CD4-positive, CD25-positive, alpha-beta regulatory T cell (primary cell): ENCODE results near the gene KIF22. TPM values are rescaled to one million over a fixed set of nuclear protein-coding genes. Genes with fewer than 3 reads are reported as not detected.

Source experiments
- ATAC-seq, 2 donors: fragments of 150-1000 bp; cut with Tn5 transposase; one replicate each; pipeline ENCODE4 v1.10.0; 2021; ENCODE audit warnings: low read depth in 2 of 2, moderate number of reproducible peaks in 2 of 2, moderate library complexity in 1 of 2
- DNase-seq, 3 donors: peaks; one replicate each; pipeline versions ENCODE4 v3.0.0 to v3.0.0-alpha.2; 2012 to 2022; ENCODE audit warnings: mixed read lengths in 1 of 3
- H3K27ac ChIP-seq: one replicate; pipeline ENCODE4 v1.7.0; 2013; ENCODE audit warnings: mild to moderate bottlenecking, low read length; ENCODE audit not compliant: insufficient read depth, poor library complexity, severe bottlenecking
- H3K27me3 ChIP-seq: one replicate; pipeline ENCODE4 v1.7.0; 2013; ENCODE audit warnings: low read length; ENCODE audit not compliant: control insufficient read depth, insufficient read depth
- H3K36me3 ChIP-seq: one replicate; pipeline ENCODE4 v1.7.0; 2013; ENCODE audit warnings: mild to moderate bottlenecking, low read length, moderate library complexity; ENCODE audit not compliant: control insufficient read depth, insufficient read depth
- H3K4me1 ChIP-seq: 2 replicates; pipeline ENCODE4 v1.7.0; 2013; ENCODE audit warnings: mild to moderate bottlenecking, low read length; ENCODE audit not compliant: insufficient read depth, control insufficient read depth, poor library complexity, severe bottlenecking
- H3K4me3 ChIP-seq: one replicate; pipeline ENCODE4 v1.7.0; 2013; ENCODE audit warnings: low read depth, mild to moderate bottlenecking, low read length, moderate library complexity
- H3K9me3 ChIP-seq, 2 experiments: 1 replicate in 1 of 2; 2 replicates in 1 of 2; pipeline ENCODE4 v1.7.0; 2013; ENCODE audit warnings: low read length in 2 of 2, mild to moderate bottlenecking in 1 of 2, moderate library complexity in 1 of 2; ENCODE audit not compliant: control insufficient read depth in 2 of 2
- H3K27ac Mint-ChIP-seq, 3 donors: one replicate each; pipeline ENCODE4 v1.8.0; 2020 to 2022; ENCODE audit warnings: mild to moderate bottlenecking in 3 of 3, mixed read lengths in 3 of 3, moderate library complexity in 2 of 3
- H3K27me3 Mint-ChIP-seq: one replicate; pipeline ENCODE4 v1.8.0; 2022; ENCODE audit warnings: mild to moderate bottlenecking, mixed read lengths
- H3K36me3 Mint-ChIP-seq: one replicate; pipeline ENCODE4 v1.8.0; 2020; ENCODE audit warnings: mixed read lengths
- H3K4me1 Mint-ChIP-seq, 4 donors: one replicate each; pipeline ENCODE4 v1.8.0; 2020 to 2022; ENCODE audit warnings: mixed read lengths in 4 of 4, mild to moderate bottlenecking in 1 of 4
- H3K4me3 Mint-ChIP-seq, 4 donors: one replicate each; pipeline ENCODE4 v1.8.0; 2020 to 2022; ENCODE audit warnings: mild to moderate bottlenecking in 4 of 4, mixed read lengths in 4 of 4, moderate library complexity in 3 of 4
- H3K9me3 Mint-ChIP-seq, 7 donors: one replicate each; pipeline ENCODE4 v1.8.0; 2020 to 2022; ENCODE audit warnings: mixed read lengths in 7 of 7, mild to moderate bottlenecking in 3 of 7, moderate library complexity in 2 of 7
- polyA plus RNA-seq, 4 donors: library from polyadenylated mRNA; unstranded; fragments of 300-500 nt; fragmentation: Illumina TruSeq; gene quantifications; one replicate each; pipeline ENCODE4 v1.2.3, GENCODE V29; 2021
- total RNA-seq: library from RNA; stranded (reverse); gene quantifications from one replicate; pipeline ENCODE4 v1.2.3, GENCODE V29; 2022

KIF22 gene
- total and polyA plus RNA-seq, 5 donors from 2014 or later = 49.4 to 89.1 (median 58.4) TPM

DNA sequence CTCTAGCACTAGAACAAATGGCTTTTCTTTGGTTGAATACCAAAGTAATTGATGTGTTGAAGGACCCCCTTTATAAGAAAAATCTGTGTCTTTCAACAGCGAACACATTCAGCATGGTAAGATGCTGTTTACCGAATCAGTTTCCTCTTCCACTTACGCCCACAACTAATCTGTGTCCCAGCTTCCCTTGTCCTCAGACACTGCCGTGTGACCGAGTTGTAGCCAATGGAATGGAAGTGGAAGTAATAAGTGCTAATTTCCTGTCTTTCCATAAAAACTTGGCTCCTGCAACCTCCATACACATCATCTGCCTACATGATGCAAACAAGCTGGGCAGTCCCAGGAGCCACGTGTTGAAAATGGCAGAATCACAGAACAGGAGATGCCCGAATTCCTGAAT, 62.1 kb downstream of the KIF22 start:
- no peak overlapping the region for H3K27ac ChIP-seq
- no peak overlapping the region for H3K27ac Mint-ChIP-seq
- H3K36me3 Mint-ChIP-seq = peaks cover 8% of the 10 kb centered on the region
- no peak for DNase-seq
- no peaks in the 10 kb centered on the region for H3K4me1 ChIP-seq
- no peak for ATAC-seq
- H3K4me3 ChIP-seq = no peak overlapping the region
- H3K9me3 ChIP-seq = no peaks in the 10 kb centered on the region
- H3K27me3 ChIP-seq = no peaks in the 10 kb centered on the region
- H3K27me3 Mint-ChIP-seq = no peaks in the 10 kb centered on the region
- H3K4me1 Mint-ChIP-seq = peaks cover 0 to 10% (median 1%) of the 10 kb centered on the region in 4 donors
- H3K4me3 Mint-ChIP-seq = no peak overlapping the region
- H3K36me3 ChIP-seq = peaks cover 2% of the 10 kb centered on the region
- H3K9me3 Mint-ChIP-seq = no peaks in the 10 kb centered on the region

GRCh38 chr16:29854520-29855100, 64.1 kb downstream of the KIF22 start:
- Mint-ChIP-seq H3K9me3 (no peaks in the 10 kb centered on the region), H3K27ac (peak overlapping the region in 1 of 3 donors; percentile 92), H3K36me3 (peaks cover 19% of the 10 kb centered on the region), H3K4me1 (peaks cover 0 to 9% (median 5%) of the 10 kb centered on the region in 4 donors), H3K27me3 (no peaks in the 10 kb centered on the region), H3K4me3 (no peak overlapping the region)
- H3K9me3 ChIP-seq = no peaks in the 10 kb centered on the region
- no peak for DNase-seq
- no peaks in the 10 kb centered on the region for H3K27me3 ChIP-seq
- no peak for ATAC-seq
- no peak overlapping the region for H3K27ac ChIP-seq
- no peak overlapping the region for H3K4me3 ChIP-seq
- H3K36me3 ChIP-seq = peaks cover 12% of the 10 kb centered on the region
- no peaks in the 10 kb centered on the region for H3K4me1 ChIP-seq

Other genes with a start within 250 kb of the KIF22 start
- 149 TPM for gene SPN, start 127.5 kb upstream of the KIF22 start, total RNA-seq
- 100 to 1,000 TPM; 103 to 135 (median 126) TPM for gene SPN, start 127.5 kb upstream of the KIF22 start, polyA plus RNA-seq
- 2.4 TPM for gene QPRT, start 111.6 kb upstream of the KIF22 start, total RNA-seq
- gene QPRT, start 111.6 kb upstream of the KIF22 start, polyA plus RNA-seq = 1 to 10 TPM in 1 of 4 donors, under 1 TPM in 3; 0.53 to 2.1 (median 0.69) TPM
- gene C16orf54, start 44.8 kb upstream of the KIF22 start, total RNA-seq = 89.4 TPM
- 10 to 100 TPM; 31.4 to 84.9 (median 57.2) TPM for gene C16orf54, start 44.8 kb upstream of the KIF22 start, polyA plus RNA-seq
- gene ZG16, start 12.5 kb upstream of the KIF22 start, total RNA-seq = not detected
- not detected for gene ZG16, start 12.5 kb upstream of the KIF22 start, polyA plus RNA-seq
- gene MAZ, start 15.8 kb downstream of the KIF22 start, total RNA-seq = 224 TPM
- 10 to 100 TPM; 36.9 to 62.2 (median 44.5) TPM for gene MAZ, start 15.8 kb downstream of the KIF22 start, polyA plus RNA-seq
- gene PRRT2, start 21.4 kb downstream of the KIF22 start, total RNA-seq = 1.9 TPM
- under 1 TPM in 2 of 4 donors, not detected in 2; 0.06 to 0.17 TPM for gene PRRT2, start 21.4 kb downstream of the KIF22 start, polyA plus RNA-seq
- 15.6 TPM for gene PAGR1, start 25.4 kb downstream of the KIF22 start, total RNA-seq
- gene PAGR1, start 25.4 kb downstream of the KIF22 start, polyA plus RNA-seq = 10 to 100 TPM; 41.0 to 48.8 (median 45.5) TPM
- 163 TPM for gene MVP, start 29.7 kb downstream of the KIF22 start, total RNA-seq
- gene MVP, start 29.7 kb downstream of the KIF22 start, polyA plus RNA-seq = 100 to 1,000 TPM; 116 to 157 (median 133) TPM
- gene CDIPT, start 72.5 kb downstream of the KIF22 start, total RNA-seq = 47.7 TPM
- 100 to 1,000 TPM; 100 to 122 (median 108) TPM for gene CDIPT, start 72.5 kb downstream of the KIF22 start, polyA plus RNA-seq
- gene SEZ6L2, start 108.8 kb downstream of the KIF22 start, total RNA-seq = not detected
- not detected for gene SEZ6L2, start 108.8 kb downstream of the KIF22 start, polyA plus RNA-seq
- gene ASPHD1, start 109.7 kb downstream of the KIF22 start, total RNA-seq = not detected
- not detected for gene ASPHD1, start 109.7 kb downstream of the KIF22 start, polyA plus RNA-seq
- 52.3 TPM for gene KCTD13, start 135.5 kb downstream of the KIF22 start, total RNA-seq
- gene KCTD13, start 135.5 kb downstream of the KIF22 start, polyA plus RNA-seq = 10 to 100 TPM in 2 of 4 donors, 1 to 10 TPM in 2; 7.0 to 12.8 (median 9.9) TPM
- gene TMEM219, start 171.3 kb downstream of the KIF22 start, total RNA-seq = 76.7 TPM
- 100 to 1,000 TPM; 193 to 261 (median 221) TPM for gene TMEM219, start 171.3 kb downstream of the KIF22 start, polyA plus RNA-seq
- gene TAOK2, start 183.1 kb downstream of the KIF22 start, total RNA-seq = 30.0 TPM
- gene TAOK2, start 183.1 kb downstream of the KIF22 start, polyA plus RNA-seq = 1 to 10 TPM; 2.1 to 3.5 (median 2.9) TPM
- 12.4 TPM for gene HIRIP3, start 204.9 kb downstream of the KIF22 start, total RNA-seq
- gene HIRIP3, start 204.9 kb downstream of the KIF22 start, polyA plus RNA-seq = 10 to 100 TPM; 13.9 to 19.9 (median 16.2) TPM
- gene INO80E, start 205.5 kb downstream of the KIF22 start, total RNA-seq = 105 TPM
- gene INO80E, start 205.5 kb downstream of the KIF22 start, polyA plus RNA-seq = 1 to 10 TPM; 5.0 to 8.9 (median 6.0) TPM
- not detected for gene DOC2A, start 220.3 kb downstream of the KIF22 start, total RNA-seq
- gene DOC2A, start 220.3 kb downstream of the KIF22 start, polyA plus RNA-seq = not detected
- not detected for gene C16orf92, start 232.4 kb downstream of the KIF22 start, total RNA-seq
- gene C16orf92, start 232.4 kb downstream of the KIF22 start, polyA plus RNA-seq = not detected
- not detected for gene TLCD3B, start 240.5 kb downstream of the KIF22 start, total RNA-seq
- not detected for gene TLCD3B, start 240.5 kb downstream of the KIF22 start, polyA plus RNA-seq